SIG-M5 treated with dmso at 0.1 percent for 504 hours (cell line): Measurements from ENCODE around the gene SMPD1.

ENCODE experiments used
- DNase-seq: peaks from one replicate; lab custom pipeline; 2025; ENCODE audit not compliant: unreplicated experiment; lab: John Stamatoyannopoulos, UW

SMPD1 gene

GRCh38 chr11:6413791-6414201 is 23.5 kb downstream of the SMPD1 start:
- DNase-seq, result peak; percentile 80

DNA sequence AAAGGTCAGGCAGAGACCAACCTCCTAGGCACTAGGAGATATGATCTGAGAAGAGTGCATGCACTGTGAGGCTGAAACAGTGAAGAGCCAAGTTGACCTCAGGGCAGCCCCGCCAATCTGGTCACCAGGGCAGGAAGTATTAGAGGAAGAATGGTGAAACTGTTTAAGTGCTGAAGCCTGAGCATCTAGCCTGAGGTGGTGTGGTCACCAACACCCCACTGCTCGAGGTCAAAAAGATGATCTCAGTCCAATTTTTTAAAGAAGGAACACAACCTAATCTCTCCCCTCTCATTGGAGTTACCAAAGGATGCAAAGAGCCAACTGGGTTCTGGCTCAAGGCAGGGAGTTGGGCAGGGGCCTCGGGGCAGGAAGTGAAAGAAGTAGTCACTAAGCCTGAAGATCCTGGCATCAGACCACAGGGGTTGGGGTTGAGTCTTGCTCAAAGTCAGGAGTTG is 24.6 kb downstream of the SMPD1 start:
- DNase-seq, result peak; percentile 87

DNA sequence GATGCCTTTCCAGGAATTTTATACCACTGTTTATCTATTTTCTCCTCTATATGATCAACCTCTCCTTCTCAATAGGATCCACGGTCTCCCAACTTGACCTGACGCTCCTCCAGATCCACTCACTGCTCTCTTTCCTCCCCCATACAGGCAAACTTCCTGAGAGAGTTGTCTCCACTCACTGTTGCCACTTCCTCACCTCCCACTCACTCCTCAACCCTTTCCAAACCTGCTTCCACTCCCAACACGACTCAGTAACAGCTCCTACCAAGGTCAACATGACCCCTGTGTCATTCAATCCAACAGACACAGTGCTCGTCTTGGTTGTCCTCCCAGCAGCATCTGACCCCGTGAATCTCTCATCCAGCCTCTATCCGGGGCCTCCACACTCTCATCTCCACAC is 25.5 kb downstream of the SMPD1 start:
- DNase-seq, result no peak

DNA sequence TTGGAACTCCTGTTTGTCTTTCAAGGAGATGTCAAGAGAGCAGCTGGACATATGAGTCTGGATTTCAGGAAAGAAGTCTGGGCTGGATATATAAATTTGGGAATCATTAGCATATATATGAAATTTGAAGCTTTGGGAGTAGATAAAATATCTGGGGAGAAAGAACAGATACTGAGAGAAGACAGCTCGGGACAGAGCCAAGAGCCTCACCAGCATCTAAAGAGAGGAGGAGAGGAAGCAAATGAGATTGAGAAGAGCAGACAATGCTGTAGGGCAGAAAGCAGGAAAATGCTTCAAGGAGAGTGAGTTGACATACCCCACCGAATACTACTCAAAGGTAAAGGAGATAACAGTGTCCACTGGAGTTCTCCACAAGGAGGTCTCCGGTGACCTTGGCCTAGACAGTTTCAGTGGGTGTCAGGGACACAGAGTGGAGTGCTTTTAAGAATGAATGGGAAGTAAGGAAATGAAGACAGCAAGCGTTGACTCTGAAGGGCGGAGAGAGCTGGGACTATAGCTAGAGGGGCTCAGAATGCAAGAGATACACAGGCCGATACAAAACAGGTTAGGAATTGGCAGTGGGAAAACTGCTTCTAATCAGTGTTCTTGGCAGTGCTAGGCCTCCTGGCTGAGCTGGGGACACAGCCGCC is 27.8 kb downstream of the SMPD1 start:
- DNase-seq, result no peak

DNA sequence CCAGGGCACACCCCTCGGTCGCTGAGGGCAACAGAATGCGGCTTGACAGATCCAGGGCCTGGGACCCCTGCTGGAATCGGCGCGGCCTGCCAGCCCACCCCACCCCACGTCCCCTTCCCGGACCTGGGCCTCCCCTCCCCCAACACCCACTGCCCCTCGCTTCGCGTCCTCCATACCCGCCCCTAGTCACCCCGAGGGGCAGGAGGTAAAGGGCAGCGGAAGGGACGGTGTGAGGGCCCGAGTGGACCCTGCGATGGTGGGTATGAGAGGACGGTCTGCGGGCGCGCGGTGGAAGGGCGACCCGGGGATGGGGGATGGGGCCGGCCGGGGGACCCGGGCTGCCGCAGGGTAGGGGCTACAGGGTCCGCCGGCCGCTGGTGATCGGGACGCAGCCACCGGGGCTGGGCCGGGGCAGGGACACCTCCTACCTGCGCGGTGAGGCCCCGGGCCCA is 28.3 kb downstream of the SMPD1 start:
- no peak for DNase-seq

GRCh38 chr11:6419009-6419631 is 28.8 kb downstream of the SMPD1 start, which contains the start of gene APBB1:
TSS of gene APBB1 (minus strand) at chr11:6419094. CDS start at chr11:6411347, 7,747 bp downstream.
- DNase-seq, result peak; percentile 6

- DNase-seq, result no peak
Measured at GRCh38 chr11:6420677-6421076, 30.4 kb downstream of the SMPD1 start.

DNA sequence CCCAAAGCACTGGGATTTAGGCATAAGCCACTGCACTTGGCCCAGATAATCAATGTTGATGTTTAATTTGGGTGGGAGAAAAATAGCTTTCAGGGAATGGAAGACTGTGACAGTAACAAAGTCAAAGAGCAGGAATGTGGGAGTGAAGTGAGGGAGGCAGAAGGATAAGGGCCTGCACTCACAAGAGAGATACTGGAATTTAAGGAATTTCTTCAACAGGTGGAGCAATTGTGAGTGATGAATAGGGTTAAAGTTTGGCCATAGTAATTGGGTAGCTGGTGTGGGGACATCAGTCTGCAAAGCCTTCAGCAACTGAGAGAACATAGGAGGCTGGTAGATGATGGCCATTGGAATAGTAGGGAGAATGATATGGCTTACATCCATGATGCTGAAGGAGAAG is 37.2 kb downstream of the SMPD1 start:
- no peak for DNase-seq

- DNase-seq, result no peak
Measured at GRCh38 chr11:6431861-6432260, 41.6 kb downstream of the SMPD1 start.

GRCh38 chr11:6433998-6434660 is 43.9 kb downstream of the SMPD1 start:
- DNase-seq, result no peak

DNA sequence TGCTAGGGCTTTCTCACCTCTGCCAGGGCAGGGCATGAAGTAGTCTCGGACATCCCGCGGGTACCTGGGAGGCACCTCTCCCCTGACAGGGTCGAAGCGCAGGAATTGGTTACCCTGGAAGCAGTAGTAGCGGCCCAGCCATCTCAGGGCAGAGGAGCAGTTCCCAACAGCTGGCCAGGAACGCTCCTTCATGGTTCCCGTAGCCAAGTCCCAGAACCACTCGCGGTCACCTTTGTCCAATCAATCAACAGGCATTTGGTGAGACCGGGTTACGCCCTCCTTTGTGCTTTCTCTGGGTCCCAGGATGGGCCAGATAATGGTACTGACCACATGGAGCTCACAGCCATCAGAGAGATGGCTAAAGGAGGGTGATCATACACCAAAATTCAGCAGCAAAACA is 47.1 kb downstream of the SMPD1 start:
- DNase-seq, result no peak

DNA sequence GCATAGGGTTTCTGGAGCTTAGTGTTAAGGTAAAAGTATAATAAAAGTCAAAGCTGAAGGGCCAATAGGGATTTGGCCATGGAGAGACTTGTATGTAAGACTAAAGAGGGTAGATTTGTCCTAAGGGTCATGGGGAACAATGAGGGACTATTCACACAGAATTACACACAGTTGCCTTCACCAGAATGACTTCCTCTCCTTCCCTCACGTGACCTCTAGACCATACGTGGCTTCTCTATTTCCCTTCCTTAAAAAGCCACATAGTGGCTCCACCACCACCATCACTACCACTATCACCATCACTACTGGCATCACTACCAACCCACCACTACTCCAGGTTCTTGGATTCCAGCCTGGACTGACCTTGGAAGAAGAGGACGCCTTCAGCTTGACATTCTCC is 47.7 kb downstream of the SMPD1 start:
- DNase-seq, result peak; percentile 42

GRCh38 chr11:6438979-6439571 is 48.8 kb downstream of the SMPD1 start:
- DNase-seq, result peak; percentile 77

DNA sequence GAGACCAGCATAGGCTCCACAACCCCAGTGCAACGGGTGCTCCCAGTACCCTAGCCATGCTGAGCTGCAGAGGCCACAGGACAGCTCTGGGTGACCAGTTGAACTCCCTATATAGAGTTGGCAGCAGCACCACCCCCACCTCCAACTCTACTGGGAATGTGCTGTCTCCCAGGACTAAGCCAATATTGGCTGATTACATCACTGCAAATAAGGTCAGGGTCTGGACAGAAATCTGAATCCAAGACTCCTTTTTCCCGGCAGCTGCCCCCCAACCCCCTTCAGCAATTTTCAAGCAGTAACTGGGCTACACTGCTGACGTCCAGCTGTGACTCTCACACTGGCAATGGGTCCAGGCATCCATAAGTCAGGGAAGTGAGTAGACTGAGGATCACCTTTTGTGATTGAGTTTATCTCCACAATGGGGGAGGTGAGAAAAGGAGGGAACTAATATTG is 50.7 kb downstream of the SMPD1 start, which contains the start of gene HPX:
TSS of gene HPX (minus strand) at position 82 of the 453 bp plus-strand sequence. CDS start at position 58, 24 bp downstream.
- no peak for DNase-seq

DNA sequence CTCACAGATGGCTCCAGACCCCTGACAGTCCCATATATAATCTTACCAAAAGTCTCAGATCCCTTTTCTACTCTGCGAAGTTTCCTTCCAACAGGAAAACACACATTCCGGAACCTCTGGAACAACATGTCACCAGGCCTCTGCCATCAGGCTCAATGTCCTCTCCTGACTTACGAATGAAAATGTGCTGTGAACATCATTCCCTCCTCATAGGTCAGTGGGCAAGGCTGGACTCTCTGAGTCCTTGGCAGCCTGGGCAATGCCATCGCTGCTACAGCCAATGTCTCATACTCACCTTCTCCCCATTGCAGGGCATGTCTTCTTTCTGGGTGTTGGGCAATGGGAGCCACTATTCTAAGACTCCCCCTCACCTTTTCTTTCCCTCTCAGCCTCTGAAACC is 52.2 kb downstream of the SMPD1 start:
- DNase-seq, result no peak

- peak; percentile 32 for DNase-seq
Measured at GRCh38 chr11:6443269-6444003, 53.2 kb downstream of the SMPD1 start.
